SK-N-MC (cell line): ENCODE data around the gene MRNIP.

Experiments used
- EZH2 ChIP-seq: fragments of 200-600 bp; sonication (generic); IDR thresholded peaks from one replicate; pipeline ENCODE4 v1.6.1; 2017; ENCODE audit warnings: antibody characterized with exemption
- POLR2AphosphoS5 ChIP-seq: IDR thresholded peaks from 2 replicates; pipeline ENCODE4 v1.6.1; 2012; ENCODE audit warnings: mild to moderate bottlenecking, low read depth, low read length, borderline replicate concordance

DNA sequence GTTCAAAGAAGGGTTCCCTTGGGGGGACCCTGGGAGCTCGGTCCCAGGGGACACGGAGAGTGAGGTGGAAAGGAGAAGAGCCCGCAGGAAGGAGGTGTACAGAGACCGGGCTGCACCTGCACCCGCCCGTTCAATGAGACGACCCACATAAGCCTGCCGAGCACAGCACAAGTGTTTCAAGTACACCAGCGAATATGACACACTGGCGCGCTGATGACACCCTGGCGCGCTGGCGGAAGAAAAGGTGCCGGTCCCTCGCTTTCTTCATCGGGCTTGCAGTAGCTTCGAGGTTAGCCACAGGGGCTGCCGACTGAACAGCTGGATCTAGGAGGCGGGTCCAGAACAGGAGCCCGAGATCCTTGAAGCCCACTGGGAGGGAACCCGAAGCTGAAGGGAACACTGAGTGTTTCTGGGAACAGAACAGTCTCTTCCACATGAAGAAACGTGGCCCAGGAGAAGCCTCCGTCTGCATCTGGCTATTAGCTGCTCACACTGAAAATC is 47.7 kb upstream of the MRNIP start:
- TF ChIP-seq EZH2 (no peak), POLR2AphosphoS5 (no peak)
